ENCODE data around the gene TEKTIP1. TPM values are rescaled to one million over a fixed set of nuclear protein-coding genes. Genes with fewer than 3 reads are reported as not detected.

TEKTIP1 gene
- total and polyA plus RNA-seq, 2 experiments from 2014 or later, result 5.4 to 5.9 TPM

DNA sequence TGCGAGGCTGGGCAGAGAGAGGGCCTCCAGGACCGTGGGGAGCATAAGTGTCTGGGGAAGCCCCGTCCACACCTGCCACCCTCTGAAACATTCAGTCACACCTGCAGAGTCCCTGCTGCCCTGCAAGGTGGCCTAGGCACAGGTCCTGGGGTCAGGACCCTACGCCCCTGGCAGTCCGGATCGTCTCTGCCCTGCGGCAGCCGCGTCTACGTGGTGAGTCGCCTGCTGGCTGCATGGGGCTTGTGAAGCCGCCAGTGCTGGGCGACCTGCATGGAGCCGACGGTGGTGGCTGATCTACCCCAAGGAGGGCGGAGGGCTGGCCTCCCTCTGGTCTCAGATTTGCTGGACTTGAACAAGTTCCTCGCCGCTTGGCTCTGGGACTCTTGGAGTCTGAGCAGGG, 19.8 kb upstream of the TEKTIP1 start:
- Histone ChIP-seq H3K9me3 (ENCODE audit: low read depth) (no peaks in the 10 kb centered on the region), H3K4me3 (no peak overlapping the region), H3K27me3 (no peaks in the 10 kb centered on the region), H3K4me1 (ENCODE audit: low read depth) (no peaks in the 10 kb centered on the region), H3K36me3 (peaks cover 7% of the 10 kb centered on the region), H3K27ac (no peak overlapping the region)
- TF ChIP-seq, protein P1, sequence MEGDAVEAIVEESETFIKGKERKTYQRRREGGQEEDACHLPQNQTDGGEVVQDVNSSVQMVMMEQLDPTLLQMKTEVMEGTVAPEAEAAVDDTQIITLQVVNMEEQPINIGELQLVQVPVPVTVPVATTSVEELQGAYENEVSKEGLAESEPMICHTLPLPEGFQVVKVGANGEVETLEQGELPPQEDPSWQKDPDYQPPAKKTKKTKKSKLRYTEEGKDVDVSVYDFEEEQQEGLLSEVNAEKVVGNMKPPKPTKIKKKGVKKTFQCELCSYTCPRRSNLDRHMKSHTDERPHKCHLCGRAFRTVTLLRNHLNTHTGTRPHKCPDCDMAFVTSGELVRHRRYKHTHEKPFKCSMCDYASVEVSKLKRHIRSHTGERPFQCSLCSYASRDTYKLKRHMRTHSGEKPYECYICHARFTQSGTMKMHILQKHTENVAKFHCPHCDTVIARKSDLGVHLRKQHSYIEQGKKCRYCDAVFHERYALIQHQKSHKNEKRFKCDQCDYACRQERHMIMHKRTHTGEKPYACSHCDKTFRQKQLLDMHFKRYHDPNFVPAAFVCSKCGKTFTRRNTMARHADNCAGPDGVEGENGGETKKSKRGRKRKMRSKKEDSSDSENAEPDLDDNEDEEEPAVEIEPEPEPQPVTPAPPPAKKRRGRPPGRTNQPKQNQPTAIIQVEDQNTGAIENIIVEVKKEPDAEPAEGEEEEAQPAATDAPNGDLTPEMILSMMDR (IDR thresholded peaks at IDR 0.05; ENCODE audit: low read depth, low read length), result no peak
- no peak for DNase-seq (ENCODE audit: low read depth in 1 of 2, low spot score in 1 of 2)

DNA sequence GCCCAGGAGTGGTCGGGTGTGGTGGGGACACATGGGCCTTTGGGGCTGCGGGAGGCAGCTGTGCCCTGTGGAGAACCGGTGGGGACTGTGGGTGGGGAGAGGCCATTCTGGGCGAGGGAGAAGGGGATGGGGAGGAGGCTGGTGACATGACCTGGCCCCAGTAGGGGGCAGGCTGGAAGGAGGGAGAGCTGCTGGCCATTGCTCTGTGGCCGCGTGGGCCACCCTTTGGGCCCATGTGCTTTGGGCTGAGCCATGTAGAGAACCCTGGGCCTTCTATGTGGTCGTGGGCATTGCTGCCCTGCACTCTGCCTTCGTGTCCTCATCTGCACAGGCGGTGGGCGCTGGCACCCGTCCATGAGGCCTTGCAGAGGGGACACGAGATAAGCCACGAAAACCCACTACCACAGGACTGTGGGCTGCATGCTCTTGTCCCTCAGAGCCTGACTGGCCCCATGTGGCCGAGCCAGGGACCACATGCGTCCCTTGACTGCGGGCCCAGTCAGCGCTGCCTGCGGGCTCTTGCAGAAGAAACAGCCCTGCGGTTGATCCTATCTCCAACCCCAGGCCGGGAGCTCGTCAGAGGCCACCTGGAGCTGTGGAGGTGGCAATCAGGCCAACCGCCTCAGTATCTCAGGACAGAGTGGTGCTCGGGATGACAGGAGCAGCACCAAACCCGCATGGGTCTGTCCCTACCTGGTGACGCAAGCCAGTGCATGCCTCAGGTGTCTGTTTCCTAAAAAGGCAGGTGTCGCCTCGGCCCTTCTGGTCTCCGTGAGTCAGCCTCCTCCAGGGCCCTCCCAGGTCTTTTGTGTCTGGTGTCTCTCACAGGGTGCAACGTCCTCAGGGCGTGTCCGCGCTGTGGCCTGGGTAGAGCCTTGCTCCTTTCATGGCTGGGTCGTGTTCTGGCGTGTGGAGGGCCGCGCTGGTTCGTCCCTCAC, 18.5 kb upstream of the TEKTIP1 start:
- H3K27me3 ChIP-seq, result no peaks in the 10 kb centered on the region
- H3K4me3 ChIP-seq, result no peak overlapping the region
- H3K36me3 ChIP-seq, result peaks cover 7% of the 10 kb centered on the region
- H3K4me1 ChIP-seq (ENCODE audit: low read depth), result no peaks in the 10 kb centered on the region
- TF ChIP-seq, protein P1 (IDR thresholded peaks at IDR 0.05; ENCODE audit: low read depth, low read length), result no peak
- peak overlapping the region; percentile 36 for H3K27ac ChIP-seq
- H3K9me3 ChIP-seq (ENCODE audit: low read depth), result no peaks in the 10 kb centered on the region
- DNase-seq (ENCODE audit: low read depth in 1 of 2, low spot score in 1 of 2), result peak in 1 of 2 donors; percentile 13

DNA sequence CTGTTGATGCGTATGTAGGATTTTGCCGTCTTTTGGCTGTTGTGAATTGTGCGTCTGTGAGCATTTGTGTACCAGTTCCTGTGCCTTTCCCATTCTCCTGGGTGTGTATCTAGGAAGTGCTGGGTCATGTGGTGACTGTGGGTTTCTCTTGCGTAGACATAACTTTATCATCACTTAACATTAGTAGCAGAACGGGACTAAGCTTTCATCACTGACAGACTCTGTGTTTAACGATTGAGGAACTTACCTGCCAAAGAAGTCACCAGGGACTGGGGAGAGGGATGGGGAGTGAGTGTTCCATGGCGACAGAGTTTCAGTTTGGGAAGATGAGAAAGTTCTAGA, 17.9 kb upstream of the TEKTIP1 start:
- no peaks in the 10 kb centered on the region for H3K9me3 ChIP-seq (ENCODE audit: low read depth)
- H3K4me1 ChIP-seq (ENCODE audit: low read depth), result no peaks in the 10 kb centered on the region
- H3K27ac ChIP-seq, result no peak overlapping the region
- no peak for DNase-seq (ENCODE audit: low read depth in 1 of 2, low spot score in 1 of 2)
- H3K36me3 ChIP-seq, result peaks cover 10% of the 10 kb centered on the region
- TF ChIP-seq, protein P1 (IDR thresholded peaks at IDR 0.05; ENCODE audit: low read depth, low read length), result no peak
- no peaks in the 10 kb centered on the region for H3K27me3 ChIP-seq
- H3K4me3 ChIP-seq, result no peak overlapping the region

- TF ChIP-seq, protein P1 (IDR thresholded peaks at IDR 0.05; ENCODE audit: low read depth, low read length), result no peak
- no peaks in the 10 kb centered on the region for H3K4me1 ChIP-seq (ENCODE audit: low read depth)
- no peak overlapping the region for H3K27ac ChIP-seq
- H3K9me3 ChIP-seq (ENCODE audit: low read depth), result no peaks in the 10 kb centered on the region
- H3K4me3 ChIP-seq, result no peak overlapping the region
- peaks cover 24% of the 10 kb centered on the region for H3K36me3 ChIP-seq
- DNase-seq (ENCODE audit: low read depth in 1 of 2, low spot score in 1 of 2), result no peak
- H3K27me3 ChIP-seq, result no peaks in the 10 kb centered on the region
Observed at GRCh38 chr19:3522421-3523360, 16.3 kb upstream of the TEKTIP1 start.

DNA sequence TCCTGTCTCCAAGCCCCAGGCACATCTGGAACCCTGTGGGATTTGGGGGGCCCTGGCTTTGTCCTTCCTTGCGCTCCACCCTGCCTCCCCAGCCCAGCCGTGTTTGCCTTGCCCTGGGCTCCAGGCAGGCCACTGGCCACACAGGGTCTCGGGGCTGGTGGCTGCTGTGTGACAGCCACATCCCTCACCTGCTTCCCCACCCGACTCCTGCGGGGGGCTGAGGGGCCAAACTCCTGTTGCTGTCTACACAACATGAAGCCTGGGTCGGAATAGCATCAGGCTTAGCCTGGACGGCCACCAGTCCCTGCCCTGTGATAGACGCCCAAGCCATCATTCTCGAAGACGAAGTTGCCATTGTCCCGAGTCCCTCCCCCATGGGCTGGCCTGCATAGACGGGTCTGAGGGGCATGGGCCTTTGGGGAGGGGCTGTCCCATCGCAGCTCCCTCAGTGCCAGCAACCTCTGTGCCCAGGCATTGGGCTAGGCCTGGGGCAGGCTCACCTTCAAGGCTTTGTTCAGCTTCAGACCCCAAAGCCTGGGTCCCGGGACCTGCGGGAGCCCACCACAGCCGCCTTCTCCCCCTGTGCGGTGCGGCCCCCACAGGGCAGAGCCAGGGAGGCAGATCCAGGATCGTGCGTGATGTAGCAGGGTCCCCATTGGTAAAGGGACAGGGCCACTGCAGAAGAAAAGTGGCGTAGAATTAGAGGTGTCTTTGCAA, 15.5 kb upstream of the TEKTIP1 start:
- Histone ChIP-seq H3K27ac (no peak overlapping the region), H3K4me3 (no peak overlapping the region), H3K9me3 (ENCODE audit: low read depth) (no peaks in the 10 kb centered on the region), H3K36me3 (peaks cover 27% of the 10 kb centered on the region), H3K27me3 (no peaks in the 10 kb centered on the region), H3K4me1 (ENCODE audit: low read depth) (no peaks in the 10 kb centered on the region)
- DNase-seq (ENCODE audit: low read depth in 1 of 2, low spot score in 1 of 2), result no peak
- TF ChIP-seq, protein P1 (IDR thresholded peaks at IDR 0.05; ENCODE audit: low read depth, low read length), result no peak

All from cardiac muscle cell (in vitro differentiated cells and primary cell).